GM21786 (cell line): ENCODE measurements around the gene JCAD.

ENCODE experiments used
- ATAC-seq: cut with Tn5 transposase; IDR thresholded peaks from one replicate; pipeline ENCODE4 v1.9.1; 2021; ENCODE audit not compliant: unreplicated experiment

The JCAD gene

GRCh38 chr10:30074933-30075332 is 15.5 kb upstream of the JCAD start:
- no peak for ATAC-seq

- no peak for ATAC-seq
Measured at GRCh38 chr10:30074090-30074489, 14.7 kb upstream of the JCAD start.

- no peak for ATAC-seq
Measured at GRCh38 chr10:30073767-30074060, 14.3 kb upstream of the JCAD start.

- no peak for ATAC-seq
Measured at GRCh38 chr10:30073045-30073766, 13.8 kb upstream of the JCAD start.

GRCh38 chr10:30072068-30072467 is 12.7 kb upstream of the JCAD start:
- ATAC-seq, result no peak

GRCh38 chr10:30070001-30070685 is 10.8 kb upstream of the JCAD start:
- ATAC-seq, result no peak

GRCh38 chr10:30068492-30069223 is 9.3 kb upstream of the JCAD start:
- no peak for ATAC-seq

GRCh38 chr10:30063099-30063498 is 3.7 kb upstream of the JCAD start:
- no peak for ATAC-seq

- no peak for ATAC-seq
Measured at GRCh38 chr10:30062582-30062981, 3.2 kb upstream of the JCAD start.

GRCh38 chr10:30062090-30062489 is 2.7 kb upstream of the JCAD start:
- ATAC-seq, result no peak

- ATAC-seq, result no peak
Measured at GRCh38 chr10:30058570-30059132, 735 bp downstream of the JCAD start.

- ATAC-seq, result no peak
Measured at GRCh38 chr10:30057894-30058556, 1.4 kb downstream of the JCAD start.

- no peak for ATAC-seq
Measured at GRCh38 chr10:30057421-30057841, 2.0 kb downstream of the JCAD start.

- no peak for ATAC-seq
Measured at GRCh38 chr10:30056767-30057355, 2.5 kb downstream of the JCAD start.

- ATAC-seq, result no peak
Measured at GRCh38 chr10:30056281-30056680, 3.1 kb downstream of the JCAD start.

GRCh38 chr10:30055226-30055662 is 4.1 kb downstream of the JCAD start:
- ATAC-seq, result no peak

GRCh38 chr10:30052062-30052461 is 7.3 kb downstream of the JCAD start:
- ATAC-seq, result no peak

GRCh38 chr10:30051220-30051619 is 8.2 kb downstream of the JCAD start:
- no peak for ATAC-seq

GRCh38 chr10:30050411-30050810 is 9.0 kb downstream of the JCAD start:
- ATAC-seq, result no peak

GRCh38 chr10:30048768-30049517 is 10.4 kb downstream of the JCAD start:
- no peak for ATAC-seq
